Measurements from ENCODE around the gene FAM184B. TPM values are rescaled to one million over a fixed set of nuclear protein-coding genes. Genes with fewer than 3 reads are reported as not detected.

FAM184B gene
- total and polyA plus RNA-seq, 2 of the 4 experiments (the other 2 are of a cell fraction) = 0.07 to 0.18 TPM

GRCh38 chr4:17702641-17703040 is 78.8 kb downstream of the FAM184B start:
- H2AK5ac ChIP-seq (ENCODE audit: low read depth, low read length) = no peak overlapping the region
- no peak overlapping the region for H2AK9ac ChIP-seq (replicated peaks; ENCODE audit: low read depth, low read length, poor library complexity)
- H3K4me3 ChIP-seq (ENCODE audit: insufficient read depth, low read depth, low read length) = no peak overlapping the region
- H3K14ac ChIP-seq (replicated peaks; ENCODE audit: low read depth, low read length) = no peak overlapping the region
- H4K5ac ChIP-seq (ENCODE audit: low read depth, low read length) = no peak overlapping the region
- TF ChIP-seq MAZ (IDR thresholded peaks at IDR 0.05; ENCODE audit: borderline replicate concordance, low read depth, low read length) = no peak
- TF ChIP-seq POLR2A (IDR thresholded peaks at IDR 0.05; ENCODE audit: low read depth, low read length) = no peak
- no peak for TF ChIP-seq RFX5 (IDR thresholded peaks at IDR 0.05; ENCODE audit: low read depth, low read length)
- no peak for TF ChIP-seq SMC3 (IDR thresholded peaks at IDR 0.05; ENCODE audit: low read depth, low read length)
- TF ChIP-seq USF2 (IDR thresholded peaks at IDR 0.05; ENCODE audit: low read depth, low read length) = no peak
- no peak for TF ChIP-seq ELK1 (IDR thresholded peaks at IDR 0.05; ENCODE audit: borderline replicate concordance, low read depth, low read length)
- TF ChIP-seq RAD21 (IDR thresholded peaks at IDR 0.05; ENCODE audit: low read length) = no peak
- H3K4ac ChIP-seq (ENCODE audit: low read depth, low read length) = no peak overlapping the region
- H3K18ac ChIP-seq (ENCODE audit: low read depth, low read length) = no peak overlapping the region
- no peak overlapping the region for H3K56ac ChIP-seq (ENCODE audit: extremely low read depth, insufficient read depth, low read length)
- H4K8ac ChIP-seq (ENCODE audit: low read depth in 2 of 2, low read length in 2 of 2) = no peak overlapping the region
- H3K36me3 ChIP-seq (ENCODE audit: control insufficient read depth, insufficient read depth, low read length) = no peaks in the 10 kb centered on the region
- no peak overlapping the region for H2BK120ac ChIP-seq (ENCODE audit: low read depth, low read length)
- DNase-seq = no peak
- H4K20me1 ChIP-seq (ENCODE audit: insufficient read depth, low read length) = no peaks in the 10 kb centered on the region
- dilution Hi-C loops (cut with HindIII; ENCODE audit: low sequenced_read_pairs, unreplicated experiment) (no loop called here), intact Hi-C loops (cut with micrococcal nuclease) (no loop called here), in situ Hi-C loops (cut with MboI; ENCODE audit: low sequenced_read_pairs) (no loop called here)
- no peak overlapping the region for H2BK20ac ChIP-seq (ENCODE audit: low read depth, low read length)
- no peaks in the 10 kb centered on the region for H3K27me3 ChIP-seq (ENCODE audit: control insufficient read depth, insufficient read depth, low read length)
- no peaks in the 10 kb centered on the region for H3K9me1 ChIP-seq (ENCODE audit: insufficient read depth, low read length)
- no peak overlapping the region for H2BK15ac ChIP-seq (ENCODE audit: low read depth, low read length)
- ChIA-PET POLR2A (ENCODE audit: unreplicated experiment) (no interaction called here), CTCF (interaction anchor here (0.6 kb wide), 1 partner anchor 829 kb away, joined by 3 read pairs; no protein-coding TSS in a partner anchor)
- H3K9me3 ChIP-seq (ENCODE audit: control insufficient read depth, insufficient read depth, low read length) = no peaks in the 10 kb centered on the region
- no TSS peak for BruUV-seq (replicated peaks)
- H2BK5ac ChIP-seq (ENCODE audit: low read depth, low read length, poor library complexity, severe bottlenecking) = no peak overlapping the region
- no peaks in the 10 kb centered on the region for H3K79me1 ChIP-seq (ENCODE audit: low read depth in 1 of 2, low read length in 2 of 2)
- ATAC-seq (ENCODE audit: low read depth) = no peak
- H3K27ac ChIP-seq (ENCODE audit: insufficient read depth, low read length) = no peak overlapping the region
- H3K4me1 ChIP-seq (ENCODE audit: control insufficient read depth, insufficient read depth, low read length) = no peaks in the 10 kb centered on the region
- no peak overlapping the region for H2AFZ ChIP-seq (replicated peaks; ENCODE audit: low read length, poor library complexity)
- H4K91ac ChIP-seq (ENCODE audit: insufficient read depth, low read depth, low read length) = no peak overlapping the region
- no peak overlapping the region for H3K9ac ChIP-seq (ENCODE audit: low read depth, low read length)
- H3K23ac ChIP-seq (ENCODE audit: low read depth, low read length) = no peak overlapping the region
- no CpG with 5 or more reads among the region's 5 CpGs for whole genome bisulfite sequencing, 2 experiments (ENCODE audit: extremely low coverage in 2 of 2, insufficient read length in 1 of 2)
- H3K4me2 ChIP-seq (ENCODE audit: low read depth, low read length) = no peak overlapping the region
